HepG2 (cell line): ENCODE results near the gene CAMSAP1. TPM values are rescaled to one million over a fixed set of nuclear protein-coding genes. Genes with fewer than 3 reads are reported as not detected.

Experiments
- ATAC-seq: fragments of 200-7000 bp; cut with Tn5 transposase; 3 replicates; pipeline ENCODE4 v1.9.1; 2020; ENCODE audit warnings: mild to moderate bottlenecking, moderate library complexity
- BruUV-seq: library from RNA; stranded (reverse); fragments of 400-500 nt; replicated peaks from 2 replicates; lab custom pipeline; 2021; lab: Mats Ljungman, UMichigan
- CTCF ChIA-PET: fragments of 300-600 bp; formaldehyde crosslinking; extraction: SDS; loops from one replicate; lab custom pipeline; 2021; ENCODE audit warnings: low total read pairs, inconsistent platforms, low intra/inter-chr PET ratio; lab: Yijun Ruan, JAX
- POLR2A ChIA-PET: fragments of 350-600 bp; sonication (Branson Sonifier 250); formaldehyde crosslinking; loops from one replicate; lab custom pipeline; 2020; ENCODE audit warnings: antibody characterized with exemption, inconsistent platforms; lab: Yijun Ruan, JAX
- DNase-seq: peaks from one replicate; pipeline ENCODE4 v3.0.0-alpha.2; 2015; ENCODE audit warnings: low spot score
- FAIRE-seq: peaks from 3 replicates; lab custom pipeline; 2011; peaks lifted over from hg19 to GRCh38; lab: Jason Lieb, UNC
- H2AFZ ChIP-seq: one replicate; pipeline ENCODE4 v1.6.1; 2011; ENCODE audit warnings: low read length, inconsistent platforms
- H3K27ac ChIP-seq: fragments of 300-600 bp; 3 replicates; pipeline ENCODE4 v1.8.0; 2011; ENCODE audit warnings: mixed run types, mild to moderate bottlenecking, mixed read lengths, low read length, inconsistent platforms; ENCODE audit not compliant: insufficient read depth; ENCODE audit errors: extremely low read length
- H3K27me3 ChIP-seq, 2 experiments: fragments of 200-600 bp in 1 of 2; 2 replicates in 1 of 2; 3 replicates in 1 of 2; pipeline versions ENCODE4 v1.6.0 to v1.8.0; 2011; ENCODE audit warnings: low read length in 2 of 2, mild to moderate bottlenecking in 2 of 2, moderate library complexity in 2 of 2, inconsistent platforms in 1 of 2; ENCODE audit not compliant: insufficient read depth in 2 of 2, control insufficient read depth in 1 of 2
- H3K36me3 ChIP-seq, 2 experiments: fragments of 200-600 bp in 1 of 2; replicated peaks in 1 of 2; 2 replicates in 1 of 2; 3 replicates in 1 of 2; pipeline versions ENCODE4 v1.5.1 to v1.8.0; 2011; ENCODE audit warnings: low read length in 2 of 2, inconsistent platforms in 1 of 2; ENCODE audit not compliant: insufficient read depth in 2 of 2, control insufficient read depth in 1 of 2
- H3K4me1 ChIP-seq: 2 replicates; pipeline ENCODE4 v1.5.1; 2012; ENCODE audit warnings: low read length, inconsistent platforms; ENCODE audit not compliant: insufficient read depth
- H3K4me2 ChIP-seq: 2 replicates; pipeline ENCODE4 v1.6.0; 2011; ENCODE audit warnings: low read depth, low read length, inconsistent platforms
- H3K4me3 ChIP-seq, 3 experiments: fragments of 200-600 bp in 1 of 3; sonication (generic), shearing (Covaris generic) in 1 of 3; replicated peaks in 1 of 3; 2 replicates each; pipeline ENCODE4 v1.5.1; 2011 to 2016; ENCODE audit warnings: low read length in 3 of 3, inconsistent platforms in 2 of 3, low read depth in 2 of 3, mild to moderate bottlenecking in 2 of 3, control low read depth in 1 of 3, mixed read lengths in 1 of 3; ENCODE audit not compliant: insufficient read depth in 1 of 3
- H3K79me2 ChIP-seq: one replicate; pipeline ENCODE4 v1.6.1; 2011; ENCODE audit warnings: low read length, inconsistent platforms; ENCODE audit not compliant: insufficient read depth
- H3K9ac ChIP-seq: 2 replicates; pipeline ENCODE4 v1.6.0; 2011; ENCODE audit warnings: mild to moderate bottlenecking, low read depth, low read length, inconsistent platforms; ENCODE audit not compliant: insufficient read depth
- H3K9me3 ChIP-seq: 2 replicates; pipeline ENCODE4 v1.5.1; 2012; ENCODE audit warnings: mild to moderate bottlenecking, low read length
- H4K20me1 ChIP-seq: 2 replicates; pipeline ENCODE4 v1.6.0; 2011; ENCODE audit warnings: inconsistent platforms, mild to moderate bottlenecking, low read length, moderate library complexity; ENCODE audit not compliant: insufficient read depth
- ARID2 ChIP-seq: sonication (generic); formaldehyde crosslinking; IDR thresholded peaks from 2 replicates; pipeline ENCODE4 v1.8.1; 2022; ENCODE audit warnings: mild to moderate bottlenecking, missing genetic modification reagents, borderline replicate concordance
- ATM ChIP-seq: fragments of 450-650 bp; IDR thresholded peaks from 2 replicates; pipeline ENCODE4 v1.7.1; 2017; ENCODE audit warnings: mild to moderate bottlenecking, borderline replicate concordance
- CREB1 ChIP-seq, 2 experiments: fragments of 450-650 bp in 1 of 2; IDR thresholded peaks; 2 replicates each; pipeline ENCODE4 v1.6.1; 2016 to 2017; ENCODE audit warnings: control low read depth in 1 of 2, mild to moderate bottlenecking in 1 of 2, missing compliant biosample characterization in 1 of 2, missing genetic modification characterization in 1 of 2
- CSRNP1 ChIP-seq: sonication (generic); formaldehyde crosslinking; IDR thresholded peaks from 2 replicates; pipeline ENCODE4 v1.8.1; 2023; ENCODE audit warnings: mild to moderate bottlenecking, missing genetic modification reagents
- DPF2 ChIP-seq: sonication (generic); formaldehyde crosslinking; IDR thresholded peaks from 2 replicates; pipeline ENCODE4 v1.4.0; 2020; ENCODE audit warnings: mild to moderate bottlenecking, low read depth, missing genetic modification reagents, borderline replicate concordance
- EHMT2 ChIP-seq: fragments of 200-600 bp; sonication (generic); IDR thresholded peaks from 2 replicates; pipeline ENCODE4 v1.7.0; 2017; ENCODE audit warnings: antibody characterized with exemption, low read depth, low read length, borderline replicate concordance
- GLI4 ChIP-seq: sonication (generic); formaldehyde crosslinking; IDR thresholded peaks from 2 replicates; pipeline ENCODE4 v1.5.1; 2020; ENCODE audit warnings: missing genetic modification reagents, mild to moderate bottlenecking, moderate library complexity, borderline replicate concordance
- KLF13 ChIP-seq: sonication (generic); formaldehyde crosslinking; IDR thresholded peaks from 2 replicates; pipeline ENCODE4 v1.4.0; 2020; ENCODE audit warnings: mild to moderate bottlenecking, missing genetic modification reagents
- NFE2 ChIP-seq: sonication (generic); formaldehyde crosslinking; IDR thresholded peaks from 2 replicates; pipeline ENCODE4 v1.4.0; 2020; ENCODE audit warnings: missing genetic modification reagents
- NR2F2 ChIP-seq: IDR thresholded peaks from 2 replicates; pipeline ENCODE4 v1.6.1; 2012; ENCODE audit warnings: low read depth, inconsistent platforms, borderline replicate concordance
- SP140L ChIP-seq: sonication (generic); formaldehyde crosslinking; IDR thresholded peaks from 2 replicates; pipeline ENCODE4 v1.4.0; 2020; ENCODE audit warnings: missing genetic modification reagents, borderline replicate concordance
- ZNF331 ChIP-seq: sonication (generic); formaldehyde crosslinking; IDR thresholded peaks from 2 replicates; pipeline ENCODE4 v1.4.0; 2020; ENCODE audit warnings: missing genetic modification reagents
- ZNF530 ChIP-seq: sonication (generic); formaldehyde crosslinking; IDR thresholded peaks from 2 replicates; pipeline ENCODE4 v1.5.0; 2020; ENCODE audit warnings: low read depth, mild to moderate bottlenecking, missing genetic modification reagents
- WGBS: methylation state at CpG from one replicate; pipeline ENCODE4 v1.1.6; 2017; ENCODE audit warnings: low lambda C conversion rate; 5-methylcytosine and 5-hydroxymethylcytosine counted together
- in situ Hi-C: cut with HindIII; loops from 2 replicates; pipeline ENCODE4 v1.10.0; 2017; ENCODE audit warnings: low pct_unique_long_range_greater_than_20kb; ENCODE audit not compliant: extremely low pct_ligation_motif_present
- intact Hi-C: fragments of 100-400 bp; cut with micrococcal nuclease; formaldehyde crosslinking; loops from one replicate; pipeline ENCODE4 v1.10.0; 2022; ENCODE audit not compliant: unreplicated experiment
- polyA plus RNA-seq, 8 experiments: library from polyadenylated mRNA; depleted of rRNA in 3 of 8; stranded (reverse) in 7 of 8; unstranded in 1 of 8; fragments of >200 nt; fragmentation: Illumina TruSeq in 4 of 8; extraction: Trizol in 4 of 8; gene quantifications; 2 replicates each; pipeline versions ENCODE4 v1.2.1 to v1.2.3, GENCODE V29; 2011 to 2016; ENCODE audit warnings: low read depth in 4 of 8, missing spikeins in 1 of 8, mixed read lengths in 1 of 8; ENCODE audit not compliant: insufficient read depth in 1 of 8
- total RNA-seq, 5 experiments: library from RNA; depleted of rRNA; stranded (reverse); fragments of >200 nt; fragmentation: Illumina TruSeq; extraction: Trizol; gene quantifications; 2 replicates each; pipeline ENCODE4 v1.2.3, GENCODE V29; 2016; ENCODE audit warnings: low read depth in 1 of 5
- TF ChIP-seq, protein P1 (sequence below): sonication (generic); formaldehyde crosslinking; IDR thresholded peaks from 2 replicates; pipeline ENCODE4 v1.9.0; 2021; ENCODE audit warnings: missing genetic modification reagents, mild to moderate bottlenecking, borderline replicate concordance
- TF ChIP-seq, protein P2 (sequence below): sonication (generic); IDR thresholded peaks from 2 replicates; pipeline ENCODE4 v1.6.1; 2016; ENCODE audit warnings: low read depth, borderline replicate concordance
- TF ChIP-seq, protein P3 (sequence below): sonication (generic); formaldehyde crosslinking; IDR thresholded peaks from 2 replicates; pipeline ENCODE4 v1.8.0; 2022; ENCODE audit warnings: missing genetic modification reagents, mild to moderate bottlenecking, borderline replicate concordance

Gene CAMSAP1
- total and polyA plus RNA-seq, 2 of the 13 experiments (the other 11 are each of a cell fraction or from before 2014, with no cell fraction given) = 3.8 to 12.4 TPM

DNA sequence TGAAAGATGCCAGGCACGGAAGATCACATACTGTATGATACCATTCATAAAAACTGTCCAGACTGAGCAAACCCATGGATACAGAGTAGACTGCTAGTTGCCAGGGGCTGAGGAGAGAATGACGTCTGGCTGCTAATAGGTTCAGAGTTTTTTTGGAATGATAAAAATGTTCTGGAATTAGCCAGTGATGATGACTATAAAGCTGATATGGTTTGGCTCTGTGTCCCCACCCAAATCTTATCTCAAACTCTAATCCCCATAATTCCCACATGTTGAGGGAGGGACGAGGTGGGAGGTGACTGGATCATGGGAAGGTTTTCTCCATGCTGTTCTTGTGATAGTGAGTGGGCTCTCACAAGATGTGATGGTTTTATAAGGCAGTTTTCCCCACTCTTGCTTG, 37.4 kb downstream of the CAMSAP1 start (continued):
- TF ChIP-seq, protein P1, sequence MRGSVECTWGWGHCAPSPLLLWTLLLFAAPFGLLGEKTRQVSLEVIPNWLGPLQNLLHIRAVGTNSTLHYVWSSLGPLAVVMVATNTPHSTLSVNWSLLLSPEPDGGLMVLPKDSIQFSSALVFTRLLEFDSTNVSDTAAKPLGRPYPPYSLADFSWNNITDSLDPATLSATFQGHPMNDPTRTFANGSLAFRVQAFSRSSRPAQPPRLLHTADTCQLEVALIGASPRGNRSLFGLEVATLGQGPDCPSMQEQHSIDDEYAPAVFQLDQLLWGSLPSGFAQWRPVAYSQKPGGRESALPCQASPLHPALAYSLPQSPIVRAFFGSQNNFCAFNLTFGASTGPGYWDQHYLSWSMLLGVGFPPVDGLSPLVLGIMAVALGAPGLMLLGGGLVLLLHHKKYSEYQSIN (CRISPR knock-in tag) = no peak
- TF ChIP-seq ZNF331 (CRISPR knock-in tag) (no peak), CSRNP1 (CRISPR knock-in tag) (no peak)

DNA sequence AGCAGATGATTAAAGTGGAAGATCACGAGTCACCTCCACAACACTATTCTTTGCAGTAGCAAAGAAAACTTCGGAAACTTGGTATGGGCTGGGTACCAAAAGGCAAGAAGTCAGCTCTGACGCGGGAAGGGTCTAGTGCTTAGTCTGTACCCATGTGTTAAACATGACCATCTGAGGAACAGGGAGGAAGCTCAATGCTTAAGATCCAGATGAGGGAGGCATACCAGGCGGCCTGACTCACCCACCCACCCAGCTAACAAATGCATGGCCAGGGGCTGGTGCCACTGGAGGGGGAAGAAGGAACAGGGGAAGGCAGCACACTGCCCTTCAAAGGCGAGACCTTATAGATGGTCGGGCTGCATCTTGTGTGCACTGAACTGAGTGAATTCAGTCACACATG, 41.8 kb downstream of the CAMSAP1 start:
- BruUV-seq = no TSS peak
- FAIRE-seq = no peak
- H3K4me1 ChIP-seq = no peaks in the 10 kb centered on the region
- no peaks in the 10 kb centered on the region for H3K9me3 ChIP-seq
- peaks cover 16% of the 10 kb centered on the region for H3K79me2 ChIP-seq
- ChIA-PET POLR2A (no interaction called here), CTCF (interaction anchor here (2.3 kb wide), 1 partner anchor 257 kb away, joined by 16 read pairs; no protein-coding TSS in a partner anchor)
- H3K4me3 ChIP-seq = no peak overlapping the region
- intact Hi-C loops = loop anchor here (2.0 kb wide), 2 partner anchors 41 to 257 kb away; partner anchors contain the start of gene CAMSAP1
- H3K27me3 ChIP-seq = no peaks in the 10 kb centered on the region
- in situ Hi-C loops = loop anchor here (10.0 kb wide), 1 partner anchor 259 kb away; no protein-coding TSS in a partner anchor
- peaks cover 0 to 3% of the 10 kb centered on the region in 2 experiments; a peak in 3 of 5 replicates for H3K36me3 ChIP-seq
- no peak for DNase-seq
- H3K9ac ChIP-seq = no peak overlapping the region
- 95% methylated on average over 6 of the region's 7 CpGs for WGBS
- ATAC-seq = no peak
- H4K20me1 ChIP-seq = peaks cover 15% of the 10 kb centered on the region; the same call in 1 of the 2 replicates
- TF ChIP-seq, protein P2, sequence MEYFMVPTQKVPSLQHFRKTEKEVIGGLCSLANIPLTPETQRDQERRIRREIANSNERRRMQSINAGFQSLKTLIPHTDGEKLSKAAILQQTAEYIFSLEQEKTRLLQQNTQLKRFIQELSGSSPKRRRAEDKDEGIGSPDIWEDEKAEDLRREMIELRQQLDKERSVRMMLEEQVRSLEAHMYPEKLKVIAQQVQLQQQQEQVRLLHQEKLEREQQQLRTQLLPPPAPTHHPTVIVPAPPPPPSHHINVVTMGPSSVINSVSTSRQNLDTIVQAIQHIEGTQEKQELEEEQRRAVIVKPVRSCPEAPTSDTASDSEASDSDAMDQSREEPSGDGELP = no peak
- TF ChIP-seq SP140L (CRISPR knock-in tag) = no peak
- TF ChIP-seq ARID2 (CRISPR knock-in tag) = no peak
- no peak for TF ChIP-seq KLF13
- TF ChIP-seq EHMT2 = no peak
- TF ChIP-seq NR2F2 = no peak
- TF ChIP-seq ATM = no peak
- no peak for TF ChIP-seq CREB1 (IDR thresholded peaks at IDR 0.05)
- no peak for TF ChIP-seq CREB1 (CRISPR knock-in tag; IDR thresholded peaks at IDR 0.05)
- no peak for TF ChIP-seq ZNF530 (CRISPR knock-in tag)
- no peak for TF ChIP-seq DPF2
- TF ChIP-seq, protein P3, sequence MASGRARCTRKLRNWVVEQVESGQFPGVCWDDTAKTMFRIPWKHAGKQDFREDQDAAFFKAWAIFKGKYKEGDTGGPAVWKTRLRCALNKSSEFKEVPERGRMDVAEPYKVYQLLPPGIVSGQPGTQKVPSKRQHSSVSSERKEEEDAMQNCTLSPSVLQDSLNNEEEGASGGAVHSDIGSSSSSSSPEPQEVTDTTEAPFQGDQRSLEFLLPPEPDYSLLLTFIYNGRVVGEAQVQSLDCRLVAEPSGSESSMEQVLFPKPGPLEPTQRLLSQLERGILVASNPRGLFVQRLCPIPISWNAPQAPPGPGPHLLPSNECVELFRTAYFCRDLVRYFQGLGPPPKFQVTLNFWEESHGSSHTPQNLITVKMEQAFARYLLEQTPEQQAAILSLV (CRISPR knock-in tag) = no peak
- no peak for TF ChIP-seq NFE2 (CRISPR knock-in tag)
- TF ChIP-seq GLI4 = no peak
- H3K4me2 ChIP-seq = no peak overlapping the region
- H3K27ac ChIP-seq = no peak overlapping the region
- no peak overlapping the region for H2AFZ ChIP-seq
